Measurements from ENCODE around the gene FGD5. TPM values are rescaled to one million over a fixed set of nuclear protein-coding genes. Genes with fewer than 3 reads are reported as not detected.

Gene FGD5
- total and polyA plus RNA-seq, 2 donors from 2014 or later, result 18.7 to 40.1 TPM

DNA sequence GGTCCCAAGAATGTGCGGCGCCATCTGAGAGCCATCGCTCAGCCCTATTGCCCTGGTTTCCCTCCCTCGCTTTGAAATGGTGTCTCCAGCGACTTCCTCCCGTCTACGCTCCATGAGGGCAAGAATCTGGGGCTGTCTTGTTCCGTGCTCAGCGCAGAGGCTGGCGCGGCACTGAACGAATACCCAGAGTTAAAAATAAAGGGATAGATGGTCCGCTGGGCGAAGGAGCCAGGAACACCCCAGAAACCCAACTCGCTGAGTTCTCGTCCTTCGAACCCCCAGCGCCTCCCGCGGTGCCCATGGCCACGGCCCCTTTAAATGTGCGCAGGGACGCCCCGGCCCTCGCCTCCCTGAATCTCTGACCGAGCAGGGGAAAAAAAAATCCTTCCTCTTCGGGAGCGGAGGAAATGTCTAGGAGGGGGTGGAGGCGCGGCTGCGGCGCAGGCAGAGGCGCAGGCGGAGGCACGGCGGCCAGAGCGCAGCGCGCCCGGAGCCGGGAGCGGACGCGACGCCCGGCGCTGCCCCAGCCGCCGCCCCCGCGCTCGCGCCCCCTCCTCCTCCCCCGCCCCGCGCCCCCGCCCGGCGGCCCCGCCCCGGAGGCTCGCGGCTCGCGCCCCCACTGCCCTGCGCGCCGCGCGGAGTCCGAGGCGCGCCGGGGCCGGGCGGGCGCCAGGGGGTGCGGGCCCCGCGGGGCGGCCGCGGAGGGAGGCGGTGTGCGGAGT, 8.5 kb upstream of the FGD5 start:
- peak in 3 of 5 donors; percentile 62 to 81 (median 67) for DNase-seq
- H3K27ac ChIP-seq (ENCODE audit: low read depth in 2 of 2, low read length in 2 of 2), result peak overlapping the region in 1 of 2 donors; percentile 57
- FAIRE-seq, result no peak
- peak overlapping the region in 2 of 3 donors; percentile 15 to 73 for H3K9ac ChIP-seq (ENCODE audit: low read length in 3 of 3)
- peaks cover 5% of the 10 kb centered on the region for H3K27me3 ChIP-seq (ENCODE audit: control insufficient read depth, insufficient read depth, low read length)
- H3K9me3 ChIP-seq (ENCODE audit: control insufficient read depth in 2 of 3, insufficient read depth in 1 of 3, low read length in 3 of 3), result no peaks in the 10 kb centered on the region
- TF ChIP-seq, protein P1, sequence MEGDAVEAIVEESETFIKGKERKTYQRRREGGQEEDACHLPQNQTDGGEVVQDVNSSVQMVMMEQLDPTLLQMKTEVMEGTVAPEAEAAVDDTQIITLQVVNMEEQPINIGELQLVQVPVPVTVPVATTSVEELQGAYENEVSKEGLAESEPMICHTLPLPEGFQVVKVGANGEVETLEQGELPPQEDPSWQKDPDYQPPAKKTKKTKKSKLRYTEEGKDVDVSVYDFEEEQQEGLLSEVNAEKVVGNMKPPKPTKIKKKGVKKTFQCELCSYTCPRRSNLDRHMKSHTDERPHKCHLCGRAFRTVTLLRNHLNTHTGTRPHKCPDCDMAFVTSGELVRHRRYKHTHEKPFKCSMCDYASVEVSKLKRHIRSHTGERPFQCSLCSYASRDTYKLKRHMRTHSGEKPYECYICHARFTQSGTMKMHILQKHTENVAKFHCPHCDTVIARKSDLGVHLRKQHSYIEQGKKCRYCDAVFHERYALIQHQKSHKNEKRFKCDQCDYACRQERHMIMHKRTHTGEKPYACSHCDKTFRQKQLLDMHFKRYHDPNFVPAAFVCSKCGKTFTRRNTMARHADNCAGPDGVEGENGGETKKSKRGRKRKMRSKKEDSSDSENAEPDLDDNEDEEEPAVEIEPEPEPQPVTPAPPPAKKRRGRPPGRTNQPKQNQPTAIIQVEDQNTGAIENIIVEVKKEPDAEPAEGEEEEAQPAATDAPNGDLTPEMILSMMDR (IDR thresholded peaks at IDR 0.05; ENCODE audit: borderline replicate concordance, extremely low read depth, insufficient read depth), result no peak
- intact Hi-C loops (cut with DNase I), result no loop called here
- peak overlapping the region; percentile 44 to 80 (median 55) for H3K4me3 ChIP-seq (ENCODE audit: low read length in 3 of 3)
- peaks cover 0 to 13% (median 7%) of the 10 kb centered on the region in 3 donors for H3K4me1 ChIP-seq (ENCODE audit: control insufficient read depth in 2 of 3, insufficient read depth in 2 of 3, low read depth in 1 of 3, low read length in 3 of 3)
- H3K36me3 ChIP-seq (ENCODE audit: control insufficient read depth in 2 of 3, insufficient read depth in 3 of 3, low read length in 3 of 3), result no peaks in the 10 kb centered on the region

DNA sequence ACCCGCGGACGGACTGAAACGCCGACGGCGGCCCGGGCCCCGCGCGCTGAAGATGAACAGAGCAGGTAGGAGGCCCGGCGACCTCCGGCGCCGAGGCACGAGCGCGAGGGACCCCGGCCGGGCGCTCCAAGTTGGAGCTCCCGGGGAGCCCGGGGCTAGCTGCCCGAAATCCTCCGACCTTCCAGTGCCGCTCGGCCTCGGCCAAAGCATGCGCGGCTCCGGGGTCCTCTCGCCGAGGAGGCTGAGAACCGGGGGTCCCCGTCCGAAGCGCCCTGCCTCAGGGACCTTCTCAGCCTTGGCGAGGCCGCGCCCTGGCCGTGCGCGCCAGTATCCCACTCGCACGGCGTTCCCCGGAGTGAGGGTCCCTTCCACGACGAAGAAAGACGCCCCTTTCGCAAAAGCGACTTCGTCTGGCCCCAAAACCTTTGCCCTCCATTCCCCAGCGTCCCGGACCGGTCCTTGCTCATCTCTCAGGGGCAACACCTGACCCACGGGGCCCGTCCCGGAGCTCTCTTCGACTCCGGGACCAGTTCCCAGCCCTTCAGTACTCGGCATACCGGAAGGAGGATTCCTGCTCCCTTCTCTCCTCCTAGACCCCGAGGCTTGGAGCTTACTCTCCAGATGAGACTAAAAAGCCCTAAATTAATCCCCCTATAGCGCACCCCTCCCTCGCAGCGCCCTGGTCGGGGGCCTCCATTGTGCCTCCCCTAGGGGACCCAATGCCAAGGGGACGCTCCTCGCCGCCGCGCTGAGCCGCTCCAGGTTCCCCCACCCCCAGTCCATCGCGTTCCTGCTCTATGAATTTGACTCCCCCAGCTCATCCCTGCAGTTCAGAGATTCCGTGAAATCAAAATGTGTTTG, 7.7 kb upstream of the FGD5 start:
- no peaks in the 10 kb centered on the region for H3K9me3 ChIP-seq (ENCODE audit: control insufficient read depth in 2 of 3, insufficient read depth in 1 of 3, low read length in 3 of 3)
- TF ChIP-seq, protein P1 (IDR thresholded peaks at IDR 0.05; ENCODE audit: borderline replicate concordance, extremely low read depth, insufficient read depth), result no peak
- peak overlapping the region; percentile 70 to 80 (median 71) for H3K4me3 ChIP-seq (ENCODE audit: low read length in 3 of 3)
- FAIRE-seq, result no peak
- peaks cover 0 to 13% (median 7%) of the 10 kb centered on the region in 3 donors for H3K4me1 ChIP-seq (ENCODE audit: control insufficient read depth in 2 of 3, insufficient read depth in 2 of 3, low read depth in 1 of 3, low read length in 3 of 3)
- DNase-seq, result no peak
- peak overlapping the region; percentile 74 to 79 for H3K27ac ChIP-seq (ENCODE audit: low read depth in 2 of 2, low read length in 2 of 2)
- peaks cover 5% of the 10 kb centered on the region for H3K27me3 ChIP-seq (ENCODE audit: control insufficient read depth, insufficient read depth, low read length)
- intact Hi-C loops (cut with DNase I), result no loop called here
- peak overlapping the region in 2 of 3 donors; percentile 15 to 75 for H3K9ac ChIP-seq (ENCODE audit: low read length in 3 of 3)
- no peaks in the 10 kb centered on the region for H3K36me3 ChIP-seq (ENCODE audit: control insufficient read depth in 2 of 3, insufficient read depth in 3 of 3, low read length in 3 of 3)

DNA sequence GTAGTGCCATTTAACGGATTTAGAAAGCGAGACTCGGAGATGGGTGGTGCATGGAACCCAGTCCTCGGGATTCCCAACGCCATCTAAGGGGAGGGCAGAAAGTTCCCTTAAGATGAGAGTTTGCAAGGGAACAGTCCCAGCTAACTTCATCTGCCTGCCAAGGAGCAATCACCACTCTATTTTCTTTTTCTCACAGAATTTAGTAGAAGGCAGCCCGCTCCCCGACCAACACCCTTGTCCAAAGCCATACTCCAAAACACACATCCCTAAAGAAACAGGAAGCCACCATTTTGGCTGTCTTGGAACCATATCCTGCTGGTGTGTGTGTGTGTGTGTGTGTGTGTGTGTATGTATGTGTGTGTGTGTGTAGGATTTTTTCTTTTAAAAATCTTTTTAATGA, 7.1 kb upstream of the FGD5 start:
- Histone ChIP-seq H3K9ac (ENCODE audit: low read length in 3 of 3) (peak overlapping the region in 2 of 3 donors; percentile 11 to 75), H3K36me3 (ENCODE audit: control insufficient read depth in 2 of 3, insufficient read depth in 3 of 3, low read length in 3 of 3) (no peaks in the 10 kb centered on the region), H3K27ac (ENCODE audit: low read depth in 2 of 2, low read length in 2 of 2) (peak overlapping the region; percentile 74 to 79), H3K4me3 (ENCODE audit: low read length in 3 of 3) (peak overlapping the region; percentile 70 to 80 (median 71)), H3K4me1 (ENCODE audit: control insufficient read depth in 2 of 3, insufficient read depth in 2 of 3, low read depth in 1 of 3, low read length in 3 of 3) (peaks cover 0 to 13% (median 7%) of the 10 kb centered on the region in 3 donors), H3K9me3 (ENCODE audit: control insufficient read depth in 2 of 3, insufficient read depth in 1 of 3, low read length in 3 of 3) (no peaks in the 10 kb centered on the region), H3K27me3 (ENCODE audit: control insufficient read depth, insufficient read depth, low read length) (peaks cover 5% of the 10 kb centered on the region)
- FAIRE-seq (no peak), DNase-seq (peak in 1 of 5 donors; percentile 49)
- intact Hi-C loops (cut with DNase I), result no loop called here
- TF ChIP-seq, protein P1 (IDR thresholded peaks at IDR 0.05; ENCODE audit: borderline replicate concordance, extremely low read depth, insufficient read depth), result no peak

All from kidney (tissue), 14 donors.